GM19043 (cell line): ENCODE results near the gene EIF1AY.
"Not testable (repeated sequence)": the region's sequence is repeated elsewhere in the genome, so short reads cannot be mapped to it uniquely, and the experiment has no call there.

Experiments used
- ATAC-seq: cut with Tn5 transposase; IDR thresholded peaks from one replicate; pipeline ENCODE4 v1.9.1; 2021; ENCODE audit warnings: low read depth; ENCODE audit not compliant: unreplicated experiment

Gene EIF1AY, protein sequence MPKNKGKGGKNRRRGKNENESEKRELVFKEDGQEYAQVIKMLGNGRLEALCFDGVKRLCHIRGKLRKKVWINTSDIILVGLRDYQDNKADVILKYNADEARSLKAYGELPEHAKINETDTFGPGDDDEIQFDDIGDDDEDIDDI

DNA sequence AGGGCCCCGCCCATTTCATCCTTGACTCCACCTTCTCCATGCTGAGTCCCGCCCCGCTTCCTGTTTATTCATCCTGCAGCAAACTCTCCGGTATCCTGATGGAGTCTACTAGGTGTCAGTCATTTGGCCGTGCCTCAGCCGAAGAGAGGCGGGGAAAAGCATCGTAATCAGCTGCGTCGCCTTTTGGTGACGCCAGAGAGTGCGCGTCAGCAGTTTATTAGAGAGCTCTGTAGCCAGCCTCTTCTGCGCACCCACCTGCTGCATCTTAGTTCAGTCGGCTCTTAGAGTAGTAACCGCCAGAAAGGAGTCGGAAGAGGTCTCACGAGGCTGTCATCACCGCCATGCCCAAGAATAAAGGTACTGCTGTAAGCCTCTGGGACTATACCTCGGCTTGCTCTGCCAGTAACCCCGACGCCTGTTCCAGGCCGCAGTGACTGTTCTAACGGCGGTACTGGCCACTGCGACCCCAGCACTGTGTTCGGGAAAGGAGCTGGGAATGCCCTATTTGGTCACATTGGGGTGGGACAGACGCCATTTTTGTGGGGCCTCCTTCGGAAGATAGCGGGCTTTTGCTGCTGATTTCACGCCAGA, at the start of gene EIF1AY:
TSS of gene EIF1AY (plus strand) at position 246 of the 591 bp plus-strand sequence. CDS start at position 342, 96 bp downstream.
- peak; percentile 92 for ATAC-seq

DNA sequence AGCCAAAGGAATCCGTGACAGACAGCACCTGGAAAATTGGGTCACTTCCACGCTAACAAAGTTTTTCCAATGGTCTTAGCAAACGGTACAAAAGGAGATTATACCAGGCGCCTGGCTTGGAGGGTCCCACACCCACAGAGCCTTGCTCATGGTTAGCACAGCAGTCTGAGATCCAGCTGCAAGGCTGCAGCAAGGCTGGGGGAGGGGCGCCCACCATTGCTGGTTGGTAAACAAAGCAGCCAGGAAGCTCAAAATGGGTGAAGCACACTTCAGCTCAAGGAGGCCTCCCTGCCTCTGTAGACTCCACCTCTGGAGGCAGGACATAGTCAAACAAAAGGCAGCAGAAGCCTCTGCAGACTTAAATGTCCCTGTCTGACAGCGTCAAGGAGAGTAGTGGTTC, 47.1 kb upstream of the EIF1AY start:
- no peak for ATAC-seq

DNA sequence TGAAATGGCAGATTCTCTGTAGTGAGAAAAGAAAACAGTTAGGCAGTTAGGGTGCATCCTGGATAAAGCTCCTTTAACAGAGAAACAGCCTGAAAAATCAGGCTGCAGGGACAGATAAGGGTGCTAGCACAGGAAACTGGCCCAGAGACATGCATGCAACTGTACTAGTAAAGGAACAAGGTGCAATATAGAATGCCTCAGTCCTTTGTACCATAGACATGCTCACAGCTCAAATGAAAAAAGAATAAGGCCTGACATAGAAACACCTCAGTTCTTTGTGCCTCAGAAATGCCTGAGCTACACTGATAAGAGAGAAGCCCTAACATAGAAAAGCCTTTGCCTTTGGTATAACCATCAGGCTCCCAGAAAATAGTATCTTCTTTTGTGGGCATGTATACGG, 37.4 kb upstream of the EIF1AY start:
- ATAC-seq: no peak

DNA sequence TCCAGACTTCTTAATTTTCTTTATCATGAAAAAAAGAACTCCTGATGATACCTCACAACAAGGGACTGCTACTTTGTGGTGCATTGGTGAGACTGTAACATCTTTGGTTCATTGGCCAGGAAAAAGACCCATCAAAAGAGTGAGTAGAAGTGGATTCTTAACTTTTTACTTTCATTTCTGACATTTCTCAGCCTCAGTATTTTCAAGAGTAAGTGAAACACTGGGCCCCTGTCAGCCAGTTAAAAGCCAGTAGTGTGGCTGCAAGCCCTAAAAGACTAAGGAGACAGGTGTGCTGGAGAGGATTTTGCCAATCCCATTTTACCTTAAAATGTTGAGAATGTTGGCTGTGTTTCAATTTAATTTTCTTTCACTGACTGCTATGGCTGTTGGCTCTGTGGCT, 36.6 kb upstream of the EIF1AY start:
- peak; percentile 67 for ATAC-seq

DNA sequence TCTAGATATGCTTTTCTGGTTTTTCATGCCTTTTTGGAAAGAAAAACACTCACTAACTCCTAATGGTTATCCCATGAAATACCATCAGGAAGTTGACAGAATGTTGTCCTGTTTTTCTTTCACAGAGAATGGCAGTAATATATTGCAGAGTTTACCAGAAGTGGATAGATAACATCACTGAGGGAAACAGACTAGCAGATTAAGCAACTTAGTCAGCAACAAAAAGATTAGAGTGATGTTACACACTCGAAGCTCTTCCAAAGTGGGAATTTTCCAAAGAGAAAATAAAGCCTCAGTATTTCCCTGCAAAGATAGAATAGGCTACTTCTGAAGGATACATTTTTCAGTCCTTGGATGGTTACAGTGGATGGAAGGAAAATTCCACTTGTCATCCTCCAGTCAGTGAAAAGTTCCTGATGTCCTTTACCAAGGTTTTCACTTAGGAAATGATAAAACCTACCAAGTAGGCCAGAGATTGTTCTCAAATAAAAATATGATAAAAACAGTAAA, 31.1 kb upstream of the EIF1AY start:
- no peak for ATAC-seq

DNA sequence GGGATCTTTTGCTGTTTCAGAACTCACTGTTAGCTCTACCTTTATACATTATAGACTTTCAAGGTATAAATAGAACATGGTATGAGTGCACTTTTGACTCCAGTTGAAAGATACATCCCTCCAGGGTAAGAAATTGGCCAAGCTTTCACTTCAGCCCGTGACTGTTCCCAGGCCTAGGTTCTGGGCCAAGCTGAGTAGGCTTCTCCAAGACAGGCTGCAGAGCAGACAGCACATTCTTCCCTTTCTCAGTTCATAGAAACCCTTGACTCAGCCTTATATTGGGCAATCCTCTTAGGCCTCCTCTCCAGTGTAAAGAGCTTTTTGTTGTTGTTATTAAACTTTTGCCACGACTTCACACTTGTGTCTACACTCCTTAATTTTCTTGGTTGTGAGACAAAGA, 29.5 kb upstream of the EIF1AY start:
- no peak for ATAC-seq

DNA sequence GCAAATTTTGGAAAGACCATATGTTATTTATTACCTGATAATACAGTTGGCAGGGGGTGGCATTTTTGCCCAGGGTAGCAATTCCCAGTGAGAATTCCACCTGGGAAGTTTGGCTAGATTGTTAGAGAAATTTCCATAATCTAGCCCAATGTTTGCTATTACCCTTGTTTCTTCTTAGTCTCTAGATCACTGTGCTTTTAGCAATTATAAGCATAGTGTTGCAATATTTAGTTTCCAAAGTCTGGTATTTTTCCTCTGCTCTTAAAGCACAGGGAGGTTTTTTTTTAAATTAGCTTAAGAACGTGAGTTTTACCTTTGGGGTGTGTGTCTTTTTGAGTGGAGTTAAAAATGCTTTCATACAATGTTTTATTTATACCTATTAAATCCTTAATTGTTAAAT, 26.3 kb upstream of the EIF1AY start:
- no peak for ATAC-seq

DNA sequence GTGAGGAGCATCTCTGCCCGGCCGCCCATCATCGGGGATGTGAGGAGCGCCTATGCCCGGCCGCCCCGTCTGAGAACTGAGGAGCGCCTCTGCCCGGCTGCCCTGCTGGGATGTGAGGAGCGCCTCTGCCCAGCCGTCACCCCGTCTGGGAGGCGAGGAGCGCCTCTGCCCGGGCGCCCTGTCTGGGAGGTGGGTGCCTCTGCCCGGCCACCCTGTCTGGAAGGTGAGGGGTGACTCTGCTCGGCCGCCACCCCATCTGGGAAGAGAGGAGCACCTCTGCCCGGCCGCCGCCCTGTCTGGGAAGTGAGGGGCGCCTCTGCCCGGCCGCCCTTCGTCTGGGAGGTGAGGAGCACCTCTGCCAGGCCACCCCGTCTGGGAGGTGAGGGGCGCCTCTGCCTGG, 23.7 kb upstream of the EIF1AY start:
- ATAC-seq: no peak

DNA sequence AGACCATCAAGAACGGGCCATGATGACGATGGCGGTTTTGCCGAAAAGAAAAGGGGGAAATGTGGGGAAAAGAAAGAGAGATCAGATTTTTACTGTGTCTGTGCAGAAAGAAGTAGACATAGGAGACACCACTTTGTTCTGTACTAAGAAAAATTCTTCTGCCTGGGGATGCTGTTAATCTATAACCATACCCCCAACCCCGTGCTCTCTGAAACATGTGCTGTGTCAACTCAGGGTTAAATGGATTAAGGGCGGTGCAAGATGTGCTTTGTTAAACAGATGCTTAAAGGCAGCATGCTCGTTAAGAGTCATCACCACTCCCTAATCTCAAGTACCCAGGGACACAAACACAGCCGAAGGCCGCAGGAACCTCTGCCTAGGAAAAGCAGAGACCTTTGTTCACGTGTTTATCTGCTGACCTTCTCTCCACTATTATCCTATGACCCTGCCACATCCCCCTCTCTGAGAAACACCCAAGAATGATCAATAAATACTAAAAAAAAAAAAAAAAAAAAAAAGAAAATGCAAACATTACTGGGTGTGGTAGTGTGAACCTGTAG, 22.7 kb upstream of the EIF1AY start:
- ATAC-seq: not testable (repeated sequence)

DNA sequence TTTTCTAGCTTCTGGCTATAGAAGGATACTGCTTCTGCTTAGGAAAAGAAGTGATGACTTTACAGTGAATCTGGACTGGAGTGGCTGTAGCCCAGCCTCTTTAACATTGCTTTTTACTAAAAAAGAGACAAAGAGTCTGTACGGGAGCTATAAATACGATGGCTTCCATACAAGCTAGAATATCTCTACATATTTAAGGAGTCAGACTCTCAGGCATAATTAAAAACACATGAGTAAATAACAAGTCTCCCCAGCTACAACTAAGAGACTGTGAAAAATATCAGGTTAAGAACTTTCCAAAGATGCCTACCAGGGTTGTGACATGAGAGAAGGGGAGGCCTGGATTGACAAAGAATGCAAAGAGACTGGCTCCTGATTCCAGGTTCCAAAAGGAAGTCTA, 19.8 kb upstream of the EIF1AY start:
- no peak for ATAC-seq

DNA sequence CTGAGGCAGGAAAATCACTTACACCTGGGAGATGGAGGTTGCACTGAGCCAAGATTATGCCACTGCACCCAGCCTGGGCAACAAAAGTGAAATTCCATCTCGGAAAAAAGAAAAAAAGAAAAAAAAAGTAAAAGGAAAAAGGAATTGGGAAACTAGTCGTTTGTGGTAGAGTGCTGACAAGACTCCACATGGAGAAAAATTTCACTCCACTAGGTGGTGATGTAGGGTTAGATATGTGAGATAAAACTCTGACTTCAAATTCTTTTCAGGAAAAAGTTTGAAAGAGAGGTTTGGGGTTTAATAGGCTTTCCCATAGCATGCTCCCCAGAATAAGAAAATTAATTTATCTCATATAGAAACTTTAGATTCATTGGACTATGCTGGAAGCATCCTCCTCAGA, 16.9 kb upstream of the EIF1AY start:
- no peak for ATAC-seq

DNA sequence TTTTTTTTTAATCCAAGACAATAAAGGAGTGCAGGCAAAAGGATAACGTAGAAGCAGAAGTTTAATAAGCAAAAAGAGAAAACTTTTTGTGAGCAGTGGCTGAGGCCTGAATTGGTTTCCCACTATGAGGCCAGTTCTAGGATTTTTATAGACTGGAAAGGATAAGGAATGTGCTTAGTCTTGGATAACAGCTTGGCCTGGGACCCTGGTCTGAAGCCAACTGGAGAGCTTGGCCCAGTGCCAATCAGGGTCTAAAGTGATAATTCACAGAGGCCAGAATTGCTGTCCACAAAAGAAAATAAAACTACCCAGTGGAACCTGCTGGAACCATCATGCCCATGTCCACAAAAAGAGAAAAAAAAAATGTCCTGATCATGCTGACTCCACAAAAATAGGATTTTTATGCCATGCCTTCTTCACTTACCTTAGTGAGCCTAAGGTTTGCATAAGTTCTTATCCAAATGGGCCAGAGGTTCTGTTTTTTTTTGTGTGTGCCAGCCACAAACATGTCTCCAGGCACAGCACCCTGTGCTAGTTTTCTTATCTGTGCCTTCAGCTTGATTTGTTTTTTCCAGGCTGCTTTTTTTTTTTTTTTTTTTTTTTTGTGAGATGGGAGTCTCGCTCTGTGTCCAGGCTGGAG, 15.6 kb upstream of the EIF1AY start:
- no peak for ATAC-seq

DNA sequence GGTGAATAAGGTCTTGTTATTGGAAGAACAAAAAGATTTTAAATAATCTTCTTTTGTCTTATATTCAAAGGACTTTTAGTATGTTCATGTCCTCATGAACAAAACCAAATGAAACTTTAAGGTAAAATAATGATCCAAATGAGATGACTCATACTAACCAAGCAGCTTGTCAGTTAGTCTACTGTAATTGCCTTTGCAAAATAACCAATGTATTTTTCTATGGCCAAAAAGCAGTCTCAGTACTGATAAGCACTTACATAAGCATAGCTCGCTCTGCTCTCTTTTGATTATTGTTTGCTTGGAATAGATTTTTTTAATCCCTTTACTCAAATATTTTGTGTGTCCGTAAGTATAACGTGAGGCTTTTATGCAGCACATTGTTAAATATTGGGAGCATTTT, 4.3 kb upstream of the EIF1AY start:
- no peak for ATAC-seq

DNA sequence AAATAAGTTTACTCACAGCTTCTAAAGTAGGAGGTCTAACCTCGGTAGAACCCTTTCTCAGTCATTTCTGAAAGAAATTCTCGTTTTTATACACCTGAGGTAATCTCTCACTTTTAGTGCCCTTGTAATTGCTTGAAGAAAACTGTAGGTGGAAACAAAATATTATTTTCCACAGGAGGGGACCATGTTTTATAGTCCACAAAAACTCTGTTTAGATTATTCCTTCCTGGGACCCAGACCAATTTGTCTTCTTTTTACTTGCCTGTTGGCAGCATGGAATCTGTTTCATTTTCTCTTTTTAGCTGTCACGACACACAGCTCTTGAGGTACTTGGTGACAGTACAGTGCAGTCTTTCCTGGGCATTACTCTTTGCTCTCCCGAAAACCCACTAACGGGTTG, 930 bp downstream of the EIF1AY start:
- ATAC-seq: no peak

DNA sequence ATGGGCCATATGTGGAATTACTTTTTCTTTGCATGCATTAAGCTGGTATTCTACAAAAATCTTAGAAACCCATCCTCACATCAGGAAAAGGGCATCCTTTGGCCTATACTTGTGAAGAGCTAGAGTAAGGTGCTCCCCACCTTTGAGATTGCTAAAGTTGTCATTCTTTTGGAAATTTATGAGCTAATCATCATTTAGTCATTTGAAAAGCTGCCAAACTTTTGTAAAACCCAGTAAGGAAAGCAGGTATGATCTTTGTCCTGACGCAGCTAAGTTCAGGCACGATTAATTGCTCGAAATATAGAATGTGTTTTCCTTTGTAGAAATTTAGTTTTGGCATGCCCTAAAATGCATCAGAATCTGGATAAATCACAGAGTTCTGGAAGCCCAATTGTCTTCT, 2.6 kb downstream of the EIF1AY start:
- no peak for ATAC-seq

DNA sequence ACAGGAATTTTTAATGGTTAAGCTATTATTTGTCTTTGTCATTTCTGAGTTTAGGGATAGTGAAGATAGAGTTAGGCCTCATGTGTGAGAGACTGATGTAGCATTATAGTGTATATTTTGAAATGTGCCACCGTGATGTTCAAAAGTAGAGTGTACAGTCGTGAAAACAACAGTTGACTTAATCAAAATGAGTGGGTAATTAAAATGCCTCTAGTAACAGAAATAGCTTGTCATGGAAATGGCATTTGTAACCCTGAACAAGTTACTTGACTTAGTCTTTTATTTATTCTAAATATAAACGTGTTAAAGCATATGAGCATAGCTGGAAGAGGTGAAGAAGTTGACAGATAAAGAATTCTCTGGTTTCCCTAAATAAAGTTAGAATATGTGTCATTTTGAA, 6.1 kb downstream of the EIF1AY start:
- ATAC-seq: no peak

DNA sequence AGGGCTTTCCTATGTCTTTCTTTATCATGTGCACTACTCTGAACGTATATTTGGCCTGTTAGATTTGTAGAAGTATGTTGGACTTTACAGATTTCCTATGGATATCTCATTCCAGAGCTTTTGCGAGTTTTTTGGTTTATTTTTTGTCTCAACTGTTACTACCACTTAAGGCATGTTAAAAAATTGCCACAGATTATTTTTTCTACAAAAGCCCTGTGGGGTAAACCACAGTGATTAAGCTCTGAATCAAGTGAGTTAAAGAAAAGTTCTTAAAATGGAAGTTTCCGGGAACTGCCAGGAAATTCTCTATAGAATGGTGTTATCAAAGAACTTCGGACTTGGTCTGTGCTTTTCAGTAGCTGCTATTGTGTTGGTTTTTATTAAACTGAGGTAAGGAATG, 10.6 kb downstream of the EIF1AY start:
- ATAC-seq: no peak
